Neural cell (in vitro differentiated cells): ENCODE results near the gene TTLL12. TPM values are rescaled to one million over a fixed set of nuclear protein-coding genes. Genes with fewer than 3 reads are reported as not detected.

ENCODE experiments used
- H2AFZ ChIP-seq: fragments of 200-600, 300-800 bp; sonication (generic), shearing (Covaris generic); 2 replicates; pipeline ENCODE4 v1.6.0; 2014; ENCODE audit warnings: low read depth, mild to moderate bottlenecking, antibody characterized with exemption, low read length, moderate library complexity
- H3F3A ChIP-seq: fragments of 200-600 bp; shearing (Covaris generic); 2 replicates; pipeline ENCODE4 v1.6.1; 2016; ENCODE audit warnings: mild to moderate bottlenecking, moderate library complexity, mixed read lengths, antibody characterized with exemption, low read length; ENCODE audit not compliant: insufficient read depth, poor library complexity, severe bottlenecking
- H3K27ac ChIP-seq: fragments of 200-600, 300-800 bp; sonication (generic), shearing (Covaris generic); 2 replicates; pipeline ENCODE4 v1.5.1; 2014; ENCODE audit warnings: mild to moderate bottlenecking, low read length, moderate library complexity
- H3K27me3 ChIP-seq: fragments of 300-800, 200-600 bp; sonication (generic), shearing (Covaris generic); 2 replicates; pipeline ENCODE4 v1.6.0; 2014; ENCODE audit warnings: mild to moderate bottlenecking, low read depth, low read length, moderate library complexity; ENCODE audit not compliant: insufficient read depth
- H3K36me3 ChIP-seq: fragments of 300-800, 200-600 bp; sonication (generic), shearing (Covaris generic); 2 replicates; pipeline ENCODE4 v1.5.1; 2014; ENCODE audit warnings: mild to moderate bottlenecking, antibody characterized with exemption, low read length, moderate library complexity; ENCODE audit not compliant: insufficient read depth
- H3K4me2 ChIP-seq: fragments of 300-800, 200-600 bp; sonication (generic), shearing (Covaris generic); 2 replicates; pipeline ENCODE4 v1.6.0; 2014; ENCODE audit warnings: mild to moderate bottlenecking, low read length
- H3K4me3 ChIP-seq: fragments of 300-800, 200-600 bp; sonication (generic), shearing (Covaris generic); 2 replicates; pipeline ENCODE4 v1.5.1; 2014; ENCODE audit warnings: mild to moderate bottlenecking, low read length, moderate library complexity
- H3K79me2 ChIP-seq: fragments of 200-600 bp; shearing (Covaris generic); replicated peaks from 2 replicates; pipeline ENCODE4 v1.6.0; 2014; ENCODE audit warnings: mild to moderate bottlenecking, low read length, moderate library complexity; ENCODE audit not compliant: insufficient read depth
- H3K9ac ChIP-seq: fragments of 300-800, 200-600 bp; sonication (generic), shearing (Covaris generic); 2 replicates; pipeline ENCODE4 v1.6.1; 2016; ENCODE audit warnings: mild to moderate bottlenecking, low read length, mixed read lengths
- H3K9me2 ChIP-seq: fragments of 200-600 bp; shearing (Covaris generic); 2 replicates; pipeline ENCODE4 v1.6.1; 2016; ENCODE audit warnings: mild to moderate bottlenecking, low read length, mixed read lengths; ENCODE audit not compliant: insufficient read depth
- H3K9me3 ChIP-seq: fragments of 200-600, 300-800 bp; sonication (generic), shearing (Covaris generic); 2 replicates; pipeline ENCODE4 v1.6.1; 2016; ENCODE audit warnings: mild to moderate bottlenecking, mixed run types, low read length, moderate library complexity, mixed read lengths
- H4K20me1 ChIP-seq: fragments of 200-600 bp; shearing (Covaris generic); 2 replicates; pipeline ENCODE4 v1.6.1; 2016; ENCODE audit warnings: mild to moderate bottlenecking, mixed run types; ENCODE audit not compliant: insufficient read depth
- CTCF ChIP-seq: fragments of 450-650 bp; IDR thresholded peaks from 2 replicates; pipeline ENCODE4 v1.5.1; 2014; ENCODE audit warnings: antibody characterized with exemption, mild to moderate bottlenecking, moderate library complexity; ENCODE audit not compliant: poor library complexity, severe bottlenecking
- EP300 ChIP-seq: fragments of 450-650 bp; conservative IDR thresholded peaks from 2 replicates; pipeline ENCODE4 v1.6.1; 2014; ENCODE audit warnings: antibody characterized with exemption, mild to moderate bottlenecking, moderate library complexity; ENCODE audit not compliant: poor library complexity, severe bottlenecking
- EZH2 ChIP-seq: fragments of 200-600, 300-800 bp; shearing (Covaris generic), sonication (generic); IDR thresholded peaks from 2 replicates; pipeline ENCODE4 v1.6.1; 2014; ENCODE audit warnings: antibody characterized with exemption, low read length, borderline replicate concordance, mild to moderate bottlenecking; ENCODE audit not compliant: insufficient read depth, poor library complexity, severe bottlenecking
- MXI1 ChIP-seq: fragments of 450-650 bp; conservative IDR thresholded peaks from 2 replicates; pipeline ENCODE4 v1.6.1; 2014; ENCODE audit warnings: antibody characterized with exemption, mild to moderate bottlenecking; ENCODE audit not compliant: poor library complexity, severe bottlenecking
- POLR2AphosphoS5 ChIP-seq: IDR thresholded peaks from 2 replicates; pipeline ENCODE4 v1.6.1; 2012
- RAD21 ChIP-seq: fragments of 450-650 bp; conservative IDR thresholded peaks from 2 replicates; pipeline ENCODE4 v1.6.1; 2014; ENCODE audit warnings: antibody characterized with exemption, mild to moderate bottlenecking, moderate library complexity
- REST ChIP-seq: IDR thresholded peaks from 2 replicates; pipeline ENCODE4 v1.6.1; 2012; ENCODE audit warnings: borderline replicate concordance
- SMC3 ChIP-seq: fragments of 450-650 bp; conservative IDR thresholded peaks from 2 replicates; pipeline ENCODE4 v1.6.1; 2014; ENCODE audit warnings: antibody characterized with exemption, mild to moderate bottlenecking, moderate library complexity; ENCODE audit not compliant: poor library complexity
- TAF1 ChIP-seq: IDR thresholded peaks from 2 replicates; pipeline ENCODE4 v1.6.1; 2012; ENCODE audit warnings: low read depth
- polyA plus RNA-seq: library from polyadenylated mRNA; depleted of rRNA; stranded (reverse); fragments of >200 nt; gene quantifications from 2 replicates; pipeline ENCODE4 v1.2.3, GENCODE V29; 2014

The TTLL12 gene
- polyA plus RNA-seq, 1 donor from 2014 or later: 22.2 TPM

- Histone ChIP-seq H4K20me1 (no peaks in the 10 kb centered on the region), H3F3A (no peaks in the 10 kb centered on the region), H3K9me3 (no peaks in the 10 kb centered on the region), H3K9ac (no peak overlapping the region), H3K27me3 (no peaks in the 10 kb centered on the region), H3K79me2 (no peaks in the 10 kb centered on the region), H3K27ac (no peak overlapping the region), H3K9me2 (no peaks in the 10 kb centered on the region), H2AFZ (no peak overlapping the region), H3K4me3 (no peak overlapping the region), H3K36me3 (no peaks in the 10 kb centered on the region), H3K4me2 (no peak overlapping the region)
- TF ChIP-seq CTCF (no peak), EZH2 (no peak), EP300 (no peak), REST (no peak), SMC3 (no peak), TAF1 (no peak), MXI1 (no peak), POLR2AphosphoS5 (no peak), RAD21 (no peak)
Observed at GRCh38 chr22:43179146-43179910, 7.6 kb downstream of the TTLL12 start.

GRCh38 chr22:43177479-43177878 is 9.5 kb downstream of the TTLL12 start:
- Histone ChIP-seq H3K9me2 (no peaks in the 10 kb centered on the region), H2AFZ (no peak overlapping the region), H3K4me3 (no peak overlapping the region), H3K9me3 (no peaks in the 10 kb centered on the region), H3K79me2 (no peaks in the 10 kb centered on the region), H4K20me1 (no peaks in the 10 kb centered on the region), H3K4me2 (no peak overlapping the region), H3K9ac (no peak overlapping the region), H3F3A (no peaks in the 10 kb centered on the region), H3K36me3 (no peaks in the 10 kb centered on the region), H3K27me3 (no peaks in the 10 kb centered on the region), H3K27ac (no peak overlapping the region)
- TF ChIP-seq REST: no peak
- TF ChIP-seq EP300: no peak
- TF ChIP-seq RAD21: no peak
- TF ChIP-seq CTCF: no peak
- TF ChIP-seq SMC3: no peak
- no peak for TF ChIP-seq MXI1
- TF ChIP-seq EZH2: no peak
- TF ChIP-seq TAF1: no peak
- TF ChIP-seq POLR2AphosphoS5: no peak
